HG03442 (cell line): ENCODE data around the gene KDM4F.

ENCODE experiments used
- ATAC-seq: cut with Tn5 transposase; IDR thresholded peaks from one replicate; pipeline ENCODE4 v1.9.1; 2021; ENCODE audit warnings: mild to moderate bottlenecking, moderate library complexity; ENCODE audit not compliant: unreplicated experiment

The KDM4F gene

GRCh38 chr11:95089620-95090542 lies 40.7 kb downstream of the KDM4F start, which contains the start of gene ENDOD1:
TSS of gene ENDOD1 (plus strand) at chr11:95089846. CDS start at chr11:95089928, 82 bp downstream.
- peak; percentile 87 for ATAC-seq

DNA sequence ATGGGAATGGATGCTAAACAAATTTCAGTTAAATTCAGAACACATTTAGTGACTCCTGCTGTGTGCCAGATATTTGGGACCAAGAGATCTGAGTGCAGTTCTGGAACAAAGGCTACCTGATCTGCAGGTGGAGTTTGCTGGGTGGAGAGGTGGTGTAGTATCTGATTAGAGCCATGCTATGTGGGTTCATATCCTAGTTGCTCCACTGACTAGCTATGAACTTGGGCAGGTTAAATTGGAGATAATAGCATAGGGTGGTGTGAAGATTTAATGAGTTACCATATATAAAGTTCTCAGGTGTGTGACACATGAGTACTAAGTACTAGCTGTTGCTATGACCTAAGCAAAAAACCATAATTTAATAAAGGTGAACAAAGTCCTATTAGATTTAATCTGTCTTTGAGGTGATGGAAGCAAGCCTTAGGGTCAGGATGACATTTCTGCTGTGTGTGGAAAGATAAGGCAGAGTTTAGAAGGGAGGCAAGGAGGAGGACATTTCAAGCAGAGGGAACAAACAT lies 42.5 kb downstream of the KDM4F start:
- ATAC-seq: no peak

DNA sequence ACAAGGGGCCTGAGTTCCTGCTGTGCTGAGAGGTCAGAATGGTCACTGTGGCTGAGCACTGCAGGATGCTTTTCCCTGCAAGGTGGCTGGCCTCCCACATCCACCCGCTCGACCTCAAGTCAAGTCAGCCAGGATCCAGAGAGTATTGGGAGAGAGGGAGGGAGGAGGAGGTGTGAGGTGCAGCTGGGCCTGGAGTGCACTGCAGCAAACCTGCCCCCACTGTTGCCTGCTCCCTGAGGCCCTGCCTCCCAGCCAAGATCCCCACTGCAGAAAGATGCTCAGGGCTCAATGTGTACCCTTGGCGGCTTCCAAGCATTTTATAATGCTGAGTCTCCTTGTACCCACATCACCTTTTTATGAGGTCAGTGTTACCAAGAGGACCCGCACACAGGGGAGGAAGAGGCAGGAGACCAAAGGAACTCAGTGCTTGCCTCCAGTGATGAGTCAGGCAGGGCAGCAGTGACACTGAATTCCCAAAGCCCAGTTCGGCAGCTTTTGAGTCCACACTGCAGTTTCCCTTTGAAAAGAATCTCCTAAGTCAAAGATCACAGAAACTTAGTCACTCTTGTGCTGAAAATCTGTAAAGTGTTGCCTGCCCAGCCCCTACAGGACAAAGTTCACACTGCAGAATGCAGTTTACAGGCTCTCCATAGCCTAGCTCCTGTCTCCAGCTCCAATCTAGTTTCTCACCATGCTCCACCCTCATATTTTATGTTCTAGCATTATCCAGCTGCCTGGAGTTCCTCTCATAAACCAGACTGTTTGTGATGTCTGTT lies 43.5 kb downstream of the KDM4F start:
- ATAC-seq: no peak

DNA sequence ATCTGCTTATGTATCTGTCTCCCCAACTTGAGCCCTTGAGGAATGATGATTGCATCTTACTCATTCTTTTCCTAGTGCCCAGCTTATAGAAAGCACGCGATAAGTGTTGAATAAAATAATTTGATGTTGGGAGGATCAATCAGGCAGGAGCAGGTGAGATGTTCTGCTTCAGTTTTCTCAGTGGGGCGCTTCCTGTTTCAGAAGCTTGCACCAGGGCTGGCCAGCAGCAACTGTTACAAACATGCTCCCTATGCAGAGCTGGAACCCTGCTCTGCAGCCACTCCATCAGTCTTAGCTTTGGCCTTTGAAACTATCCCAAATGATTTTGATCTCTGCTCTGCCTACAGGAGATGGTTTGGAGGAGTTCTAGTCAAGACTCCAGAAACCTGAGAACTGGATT lies 44.3 kb downstream of the KDM4F start:
- no peak for ATAC-seq

DNA sequence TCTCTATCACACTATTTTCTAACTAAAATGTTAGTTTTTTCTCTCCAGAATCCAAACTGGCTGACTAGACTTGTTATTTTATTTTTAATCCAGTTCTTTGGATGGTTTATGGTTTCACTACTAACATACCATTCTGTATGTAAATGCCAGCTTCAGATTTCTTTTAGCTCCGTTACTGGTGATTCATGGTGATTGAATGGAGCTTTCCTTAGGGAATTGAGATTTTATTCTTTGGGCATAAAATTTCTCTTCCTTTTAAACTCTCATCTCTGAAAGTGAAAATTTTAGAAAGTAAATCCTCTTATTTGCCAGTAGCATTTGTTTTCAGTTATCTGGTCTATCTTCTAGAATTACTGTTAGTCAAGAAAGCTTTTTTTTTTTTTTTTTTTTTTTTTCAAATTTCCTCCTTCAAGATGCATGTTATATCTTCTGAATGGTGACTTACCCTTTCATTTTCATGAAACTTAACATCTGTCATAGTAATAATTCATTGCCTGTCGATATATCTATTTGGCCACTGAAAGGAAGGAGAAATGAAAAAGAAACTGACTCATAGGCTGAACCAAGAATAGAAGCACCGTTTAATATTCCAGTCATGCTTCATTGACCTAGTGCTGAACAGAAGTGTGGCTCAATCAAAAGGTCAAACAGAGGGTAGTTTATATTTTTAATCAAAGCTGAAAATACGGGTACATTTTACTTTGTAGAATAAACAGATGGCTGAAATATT lies 46.8 kb downstream of the KDM4F start:
- peak; percentile 84 for ATAC-seq

DNA sequence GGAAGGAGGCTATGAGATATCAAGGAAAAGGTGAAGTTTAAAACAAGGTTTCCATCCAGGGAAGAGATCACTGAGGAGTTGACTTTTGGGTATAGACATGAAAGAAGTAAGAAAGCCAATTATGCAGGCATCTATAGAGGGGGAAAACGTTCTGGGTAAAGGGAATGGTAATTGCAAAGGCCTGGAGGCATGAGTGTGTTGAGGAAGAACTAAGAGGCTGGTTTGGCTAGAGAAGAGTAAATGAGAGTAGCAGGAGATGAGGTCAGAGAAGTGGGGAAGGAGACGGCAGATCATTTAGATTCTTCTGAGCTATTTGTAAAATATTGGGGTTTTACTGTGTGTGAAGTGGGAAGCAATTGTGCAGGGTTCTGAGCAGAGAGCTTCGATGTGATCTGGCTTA lies 48.0 kb downstream of the KDM4F start:
- no peak for ATAC-seq

DNA sequence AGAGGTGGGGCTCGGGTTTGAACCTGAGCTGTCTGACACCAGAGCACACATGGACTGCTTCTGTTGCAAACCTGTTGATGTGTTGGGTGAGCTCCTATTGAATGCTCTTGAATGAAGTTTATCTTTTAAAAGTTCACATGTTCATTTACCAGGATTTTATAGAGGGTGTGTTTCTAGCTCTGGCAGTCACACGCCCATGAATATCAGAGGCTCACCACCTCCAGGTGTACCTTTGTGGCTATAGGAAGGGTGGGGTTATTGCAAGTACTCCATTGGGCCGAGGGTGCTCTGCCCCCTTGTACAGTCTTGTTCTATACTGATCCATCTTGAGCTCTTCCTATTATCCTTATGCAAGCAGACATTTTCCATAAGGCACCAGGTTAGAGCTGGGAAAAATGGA lies 49.6 kb downstream of the KDM4F start:
- no peak for ATAC-seq

DNA sequence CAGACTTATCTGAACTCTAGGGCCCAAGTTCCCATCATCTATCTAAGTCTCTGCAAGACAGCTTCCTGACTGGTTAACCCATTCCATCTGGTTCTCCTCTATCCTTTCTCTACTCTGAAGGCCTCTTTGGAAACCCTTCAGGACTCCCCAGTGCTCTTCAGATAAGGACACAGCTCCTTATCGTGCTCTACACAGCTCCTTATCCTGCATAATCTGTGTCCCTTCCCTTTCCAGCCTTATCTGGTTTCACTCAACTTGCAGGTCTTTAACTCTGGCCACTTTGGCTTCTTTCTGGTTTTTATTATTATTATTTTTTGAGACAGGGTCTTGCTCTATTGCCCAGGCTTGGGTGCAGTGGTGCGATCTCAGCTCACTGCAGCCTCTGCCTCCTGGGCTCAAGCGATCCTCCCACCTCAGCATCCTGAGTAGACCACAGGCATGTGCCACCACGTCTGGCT lies 51.0 kb downstream of the KDM4F start:
- no peak for ATAC-seq
